ENCODE data around the gene KIR3DL1.
A peak's percentile ranks its signal among the peaks of the same experiment; 100 is the strongest.
"Not testable (repeated sequence)": the region's sequence is repeated elsewhere in the genome, so short reads cannot be mapped to it uniquely, and the experiment has no call there.

The KIR3DL1 gene

DNA sequence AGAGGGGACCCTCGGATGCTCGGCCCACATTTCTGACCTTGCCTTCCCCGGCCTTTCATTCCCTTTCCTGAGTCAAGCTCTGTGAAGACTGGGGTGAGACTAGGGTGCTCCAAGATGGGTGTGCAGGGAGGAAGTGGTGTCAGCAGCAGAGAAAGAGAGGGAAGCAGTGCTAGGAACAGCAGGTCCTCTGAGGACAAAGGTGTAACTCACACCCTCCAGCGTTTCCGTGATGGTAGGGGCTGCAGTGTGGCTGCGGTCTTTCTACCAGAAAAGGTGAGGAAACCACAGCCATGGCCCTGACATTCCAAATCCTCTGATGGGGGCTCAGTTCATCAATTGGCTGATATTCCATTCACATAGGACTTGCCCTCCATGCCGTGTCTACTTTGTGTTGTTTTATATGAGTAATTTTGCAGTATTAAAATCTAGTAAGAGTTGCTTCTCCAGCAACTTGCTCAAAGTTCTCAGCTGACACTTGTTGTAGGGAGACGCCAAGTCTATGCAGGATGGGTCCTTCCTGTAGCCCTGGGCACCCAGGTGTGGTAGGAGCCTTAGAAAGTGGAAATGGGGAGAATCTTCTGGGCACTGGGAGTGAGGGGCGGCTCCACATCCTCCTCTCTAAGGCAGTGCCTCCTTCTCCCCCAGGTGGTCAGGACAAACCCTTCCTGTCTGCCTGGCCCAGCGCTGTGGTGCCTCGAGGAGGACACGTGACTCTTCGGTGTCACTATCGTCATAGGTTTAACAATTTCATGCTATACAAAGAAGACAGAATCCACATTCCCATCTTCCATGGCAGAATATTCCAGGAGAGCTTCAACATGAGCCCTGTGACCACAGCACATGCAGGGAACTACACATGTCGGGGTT, 1.6 kb downstream of the KIR3DL1 start:
- no peak for DNase-seq

DNA sequence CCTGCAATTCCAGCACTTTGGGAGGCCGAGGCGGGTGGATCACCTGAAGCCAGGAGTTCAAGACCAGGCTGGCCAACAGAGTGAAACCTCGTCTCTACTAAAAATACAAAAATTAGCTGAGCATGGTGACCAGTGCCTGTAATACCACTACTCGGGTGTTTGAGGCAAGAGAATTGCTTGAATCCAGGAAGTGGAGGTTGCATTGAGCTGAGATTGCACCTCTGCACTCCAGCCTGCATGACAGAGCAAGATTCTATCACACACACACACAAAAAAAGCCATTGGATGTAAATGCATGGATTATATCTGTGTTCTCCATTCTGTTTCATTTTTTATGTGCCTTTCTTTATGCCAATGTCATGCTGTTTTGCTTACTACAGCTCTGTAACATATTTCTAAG, 8.1 kb downstream of the KIR3DL1 start:
- not testable (repeated sequence) for DNase-seq

DNA sequence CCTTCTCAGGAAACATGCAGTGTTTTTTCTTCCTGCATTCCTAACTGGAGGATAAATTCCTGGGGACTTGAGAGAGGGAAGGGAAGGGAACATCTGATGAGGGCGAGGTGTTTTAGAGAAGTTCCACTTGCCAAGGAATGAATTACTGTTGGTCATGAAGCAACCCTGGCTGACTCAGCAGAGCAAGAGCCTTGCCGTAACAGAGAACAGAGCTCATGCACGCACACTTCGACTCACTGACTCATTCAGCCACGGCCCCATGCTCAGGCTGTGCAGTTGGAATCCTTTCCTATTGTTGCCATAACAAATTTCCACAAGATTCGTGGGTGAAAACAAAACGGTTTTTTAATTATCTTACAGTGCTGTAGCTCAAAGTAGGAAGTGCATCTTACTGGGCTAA, 9.1 kb downstream of the KIR3DL1 start:
- peak in 1 of 2 donors; percentile 73 for DNase-seq

DNA sequence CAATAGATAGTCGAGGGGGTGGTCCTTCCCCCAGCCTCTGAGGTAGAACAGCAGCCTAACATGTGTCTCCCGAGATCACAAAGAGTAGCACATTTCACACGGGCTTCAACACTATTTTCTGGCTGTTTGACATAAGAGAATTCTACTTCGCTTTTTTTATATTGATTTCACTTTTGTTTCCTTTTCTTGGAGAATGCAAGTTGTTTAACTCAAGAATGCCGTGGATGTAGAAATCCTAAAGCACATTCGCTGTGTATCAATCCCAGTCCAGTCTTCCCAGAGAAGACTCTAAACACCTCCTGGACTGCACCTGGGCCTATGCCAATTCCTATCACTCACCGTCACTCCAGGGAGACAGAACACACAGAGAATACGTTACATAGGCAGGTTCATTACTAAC, 11.8 kb downstream of the KIR3DL1 start:
- not testable (repeated sequence) for DNase-seq

DNA sequence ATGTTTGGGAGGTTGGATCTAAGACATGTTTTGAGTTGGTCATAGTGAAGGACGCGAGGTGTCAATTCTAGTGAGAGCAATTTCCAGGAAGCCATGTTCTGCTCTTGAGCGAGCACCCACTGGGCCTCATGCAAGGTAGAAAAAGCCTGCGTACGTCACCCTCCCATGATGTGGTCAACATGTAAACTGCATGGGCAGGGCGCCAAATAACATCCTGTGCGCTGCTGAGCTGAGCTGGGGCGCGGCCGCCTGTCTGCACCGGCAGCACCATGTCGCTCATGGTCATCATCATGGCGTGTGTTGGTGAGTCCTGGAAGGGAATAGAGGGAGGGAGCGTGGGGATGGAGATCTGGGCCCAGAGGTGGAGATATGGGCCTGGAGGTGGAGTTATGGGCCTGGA, 16.2 kb downstream of the KIR3DL1 start, which contains the start of gene KIR2DS4:
TSS of gene KIR2DS4 (plus strand) at position 181 of the 400 bp plus-strand sequence.
- DNase-seq: not testable (repeated sequence)

- DNase-seq: not testable (repeated sequence)
Observed at GRCh38 chr19:54835126-54835525, 18.9 kb downstream of the KIR3DL1 start.

DNA sequence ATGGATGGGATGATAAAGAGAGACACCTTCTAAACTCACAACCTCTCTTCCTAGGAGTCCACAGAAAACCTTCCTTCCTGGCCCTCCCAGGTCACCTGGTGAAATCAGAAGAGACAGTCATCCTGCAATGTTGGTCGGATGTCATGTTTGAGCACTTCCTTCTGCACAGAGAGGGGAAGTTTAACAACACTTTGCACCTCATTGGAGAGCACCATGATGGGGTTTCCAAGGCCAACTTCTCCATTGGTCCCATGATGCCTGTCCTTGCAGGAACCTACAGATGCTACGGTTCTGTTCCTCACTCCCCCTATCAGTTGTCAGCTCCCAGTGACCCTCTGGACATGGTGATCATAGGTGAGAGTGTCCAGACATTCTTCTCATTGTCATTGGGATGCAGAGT, 21.3 kb downstream of the KIR3DL1 start:
- peak in 1 of 2 donors; percentile 17 for DNase-seq

DNA sequence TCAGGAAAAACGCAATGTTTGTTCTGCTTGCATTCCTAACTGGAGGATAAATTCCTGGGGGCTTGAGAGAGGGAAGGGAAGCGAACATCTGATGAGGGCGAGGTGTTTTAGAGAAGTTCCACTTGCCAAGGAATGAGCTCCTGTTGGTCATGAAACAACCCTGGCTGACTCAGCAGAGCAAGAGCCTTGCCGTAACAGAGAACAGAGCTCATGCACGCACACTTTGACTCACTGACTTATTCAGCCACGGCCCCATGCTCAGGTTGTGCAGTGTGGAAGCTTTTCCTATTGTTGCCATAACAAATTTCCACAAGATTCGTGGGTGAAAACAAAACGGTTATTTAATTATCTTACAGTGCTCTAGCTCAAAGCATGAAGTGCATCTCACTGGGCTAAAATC, 26.9 kb downstream of the KIR3DL1 start:
- DNase-seq: not testable (repeated sequence)

GRCh38 chr19:54850061-54850640, 33.9 kb downstream of the KIR3DL1 start, which contains the start of gene KIR3DL2:
TSS of gene KIR3DL2 (plus strand) at chr19:54850443. CDS start at chr19:54850476, 33 bp downstream.
- DNase-seq: peak in 1 of 2 donors; percentile 17

DNA sequence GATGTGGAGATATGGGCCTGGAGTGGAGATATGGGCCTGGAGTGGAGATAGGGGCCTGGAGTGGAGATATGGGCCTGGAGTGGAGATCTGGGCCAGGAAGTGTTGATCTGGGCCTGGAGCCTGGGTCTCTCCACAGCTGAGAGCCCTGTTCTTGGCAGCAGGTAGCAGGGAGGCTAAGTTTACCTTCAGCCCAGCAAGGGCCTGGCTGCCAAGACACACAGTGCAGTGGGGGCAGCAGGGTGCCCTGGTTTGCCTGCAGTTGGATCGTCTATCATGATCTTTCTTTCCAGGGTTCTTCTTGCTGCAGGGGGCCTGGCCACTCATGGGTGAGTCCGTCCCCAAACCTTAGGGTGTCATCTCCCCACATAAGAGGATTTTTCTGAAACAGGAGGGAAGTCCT, 34.7 kb downstream of the KIR3DL1 start:
- no peak for DNase-seq

DNA sequence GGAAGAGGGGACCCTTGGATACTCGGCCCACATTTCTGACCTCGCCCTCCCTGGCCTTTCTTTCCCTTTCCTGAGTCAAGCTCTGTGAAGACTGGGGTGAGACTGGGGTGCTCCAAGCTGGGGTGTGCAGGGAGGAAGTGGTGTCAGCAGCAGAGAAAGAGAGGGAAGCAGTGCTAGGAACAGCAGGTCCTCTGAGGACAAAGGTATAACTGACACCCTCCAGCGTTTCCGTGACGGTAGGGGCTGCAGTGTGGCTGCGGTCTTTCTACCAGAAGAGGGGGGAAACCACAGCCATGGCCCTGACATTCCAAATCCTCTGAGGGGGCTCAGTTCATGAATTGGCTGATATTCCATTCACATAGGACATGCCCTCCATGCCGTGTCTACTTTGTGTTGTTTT, 35.1 kb downstream of the KIR3DL1 start:
- no peak for DNase-seq

- not testable (repeated sequence) for DNase-seq
Observed at GRCh38 chr19:54855241-54855640, 39.0 kb downstream of the KIR3DL1 start.

- not testable (repeated sequence) for DNase-seq
Observed at GRCh38 chr19:54858476-54858875, 42.2 kb downstream of the KIR3DL1 start.

DNA sequence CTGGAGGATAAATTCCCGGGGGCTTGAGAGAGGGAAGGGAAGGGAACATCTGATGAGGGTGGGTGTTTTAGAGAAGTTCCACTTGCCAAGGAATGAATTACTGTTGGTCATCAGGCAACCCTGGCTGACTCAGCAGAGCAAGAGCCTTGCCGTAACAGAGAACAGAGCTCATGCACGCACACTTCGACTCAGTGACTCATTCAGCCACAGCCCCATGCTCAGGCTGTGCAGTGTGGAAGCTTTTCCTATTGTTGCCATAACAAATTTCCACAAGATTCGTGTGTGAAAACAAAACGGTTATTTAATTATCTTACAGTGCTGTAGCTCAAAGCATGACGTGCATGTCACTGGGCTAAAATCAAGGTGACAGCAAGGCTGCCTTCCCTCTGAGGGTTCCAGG, 43.2 kb downstream of the KIR3DL1 start:
- peak in 1 of 2 donors; percentile 64 for DNase-seq

GRCh38 chr19:54863459-54863858, 47.2 kb downstream of the KIR3DL1 start:
- DNase-seq: not testable (repeated sequence)

- no peak for DNase-seq
Observed at GRCh38 chr19:54871696-54872095, 55.4 kb downstream of the KIR3DL1 start.

- DNase-seq: peak in 1 of 2 donors; percentile 72
Observed at GRCh38 chr19:54873990-54874389, 57.7 kb downstream of the KIR3DL1 start, which contains the start of gene FCAR. TSS of gene FCAR (plus strand) at chr19:54874235. CDS start at chr19:54874290, 55 bp downstream.

GRCh38 chr19:54875506-54875905, 59.2 kb downstream of the KIR3DL1 start:
- DNase-seq: no peak

DNA sequence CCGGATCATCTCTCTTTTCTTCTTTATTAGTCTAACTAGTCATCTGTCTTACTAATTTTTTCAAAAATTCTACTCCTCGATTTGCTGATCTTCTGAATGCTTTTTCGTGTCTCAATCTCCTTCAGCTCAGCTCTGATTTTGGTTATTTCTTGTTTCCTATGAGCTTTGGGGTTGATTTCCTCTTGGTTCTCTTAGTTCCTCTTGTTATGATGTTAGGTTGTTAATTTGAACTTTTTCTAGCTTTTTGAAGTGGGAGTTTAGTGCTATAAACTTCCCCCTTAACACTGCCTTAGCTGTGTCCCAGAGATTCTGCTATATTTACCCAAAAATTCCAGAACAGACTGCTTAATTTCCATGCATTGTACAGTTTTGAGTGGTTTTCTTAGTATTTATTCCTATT, 61.2 kb downstream of the KIR3DL1 start:
- DNase-seq: no peak
